Hindlimb muscle (tissue), 1 donor: ENCODE measurements around the gene IL17REL. TPM values are rescaled to one million over a fixed set of nuclear protein-coding genes. Genes with fewer than 3 reads are reported as not detected.

Experiments used
- DNase-seq: peaks from one replicate; pipeline ENCODE4 v3.0.0-alpha.2; 2013
- polyA plus RNA-seq: library from polyadenylated mRNA; unstranded; fragments of 120-200 nt; gene quantifications from one replicate; pipeline ENCODE4 v1.2.1, GENCODE V29; 2013; ENCODE audit not compliant: insufficient read length

IL17REL gene
- polyA plus RNA-seq, 1 donor: not detected

DNA sequence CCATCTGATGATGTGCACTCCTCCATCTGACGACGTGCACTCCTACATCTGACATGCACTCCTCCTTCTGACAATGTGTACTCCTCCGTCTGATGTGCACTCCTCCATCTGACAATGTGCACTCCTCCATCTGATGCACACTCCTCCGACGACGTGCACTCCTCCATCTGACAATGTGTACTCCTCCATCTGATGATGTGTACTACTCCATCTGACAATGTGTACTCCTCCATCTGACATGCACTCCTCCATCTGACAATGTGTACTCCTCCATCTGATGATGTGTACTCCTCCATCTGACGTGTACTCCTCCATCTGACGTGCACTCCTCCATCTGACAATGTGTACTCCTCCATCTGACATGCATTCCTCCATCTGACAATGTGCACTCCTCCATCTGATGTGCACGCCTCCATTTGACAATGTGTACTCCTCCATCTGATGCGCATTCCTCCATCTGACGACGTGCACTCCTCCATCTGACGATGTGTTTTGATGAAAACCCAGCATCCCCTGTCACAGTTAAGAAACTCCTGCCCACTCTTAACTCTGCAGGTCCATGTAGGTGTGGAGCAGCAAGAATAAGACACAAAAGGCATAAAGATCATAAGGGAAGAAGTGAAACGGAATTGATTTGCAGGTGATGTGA lies 9.7 kb upstream of the IL17REL start:
- DNase-seq: no peak

- no peak for DNase-seq
These were observed 8.0 kb upstream of the IL17REL start for GRCh38 chr22:50020606-50021005.

DNA sequence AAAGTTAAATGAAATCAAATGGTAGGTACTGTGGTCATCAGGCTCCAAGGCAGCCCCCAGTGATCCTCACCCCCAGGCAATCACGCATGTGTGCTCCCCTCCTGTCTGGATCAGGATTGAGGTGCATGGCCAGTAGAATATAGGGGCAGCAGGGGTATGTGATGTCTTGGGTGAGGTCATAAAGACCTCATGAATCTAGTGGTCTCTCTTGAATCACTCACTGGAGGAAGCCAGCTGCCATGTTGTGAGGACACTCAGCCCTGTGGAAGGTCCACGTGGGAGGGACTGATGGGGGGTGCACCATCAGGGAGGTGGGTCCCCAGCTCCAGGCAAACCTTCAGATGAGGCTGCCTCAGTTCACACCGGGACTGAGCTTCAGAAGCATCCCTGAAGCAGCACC lies 6.8 kb upstream of the IL17REL start:
- DNase-seq: no peak

- DNase-seq: no peak
These were observed 6.2 kb upstream of the IL17REL start for GRCh38 chr22:50018608-50019285.

DNA sequence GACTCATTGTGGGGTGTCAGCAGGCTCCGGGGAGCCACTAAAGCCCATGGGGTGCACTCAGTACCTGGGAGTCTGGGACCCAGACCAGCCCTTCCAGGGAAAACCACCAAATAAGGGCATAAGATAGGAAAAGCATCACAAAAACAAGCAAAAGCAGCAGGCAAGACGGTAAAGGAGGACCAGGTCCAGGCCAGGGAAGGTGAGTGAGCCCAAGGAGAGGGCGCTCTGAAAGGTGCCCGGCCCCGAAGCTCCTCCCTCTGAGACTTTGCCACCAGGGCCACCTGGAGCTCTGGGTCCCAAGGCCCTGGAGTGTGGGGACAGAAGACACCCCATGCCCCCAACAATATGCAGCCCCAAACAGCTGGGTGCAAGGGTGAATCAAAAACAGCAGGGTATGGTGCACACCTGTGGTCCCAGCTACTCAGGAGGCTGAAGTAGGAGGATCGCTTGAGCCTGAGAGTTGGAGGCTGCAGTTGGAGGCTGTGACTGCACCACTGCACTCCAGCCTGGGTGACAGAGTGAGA lies 5.2 kb upstream of the IL17REL start:
- DNase-seq: no peak

DNA sequence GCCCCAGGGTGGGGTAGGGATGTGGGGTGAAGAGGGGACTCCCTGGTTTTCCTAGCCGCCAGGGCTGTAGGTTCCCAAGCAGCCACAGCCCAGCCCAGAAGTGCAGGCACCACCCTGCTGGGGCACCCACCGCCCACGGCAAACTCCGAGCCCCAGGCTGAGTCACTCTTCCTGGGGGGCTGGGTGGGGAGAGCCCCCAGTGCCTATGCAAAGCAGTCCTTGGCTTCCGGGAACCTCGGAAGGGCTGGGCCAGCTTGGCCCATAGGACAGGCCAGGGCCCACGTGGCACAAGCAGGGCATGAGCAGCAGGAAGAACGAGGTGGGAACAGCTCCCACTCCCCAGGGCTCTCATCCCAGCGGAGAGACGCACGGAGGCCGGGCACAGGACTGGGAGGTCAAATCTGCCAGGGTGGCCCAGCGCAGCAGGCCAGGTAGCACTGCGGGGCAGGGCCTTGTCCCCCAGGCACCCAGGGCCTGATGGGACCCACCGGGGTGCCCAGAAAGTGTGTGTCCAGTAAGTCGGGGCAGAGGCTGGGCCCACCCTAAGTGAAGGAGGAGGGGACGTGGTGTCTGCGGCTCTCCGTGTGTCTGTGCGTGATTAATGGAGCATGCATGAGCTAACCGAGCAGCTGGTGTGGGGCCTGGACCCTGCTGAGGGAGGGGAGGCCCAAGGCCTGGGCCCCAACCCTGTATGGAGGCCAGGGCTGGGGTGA lies 4.6 kb upstream of the IL17REL start:
- DNase-seq: no peak

GRCh38 chr22:50016308-50016987 lies 3.9 kb upstream of the IL17REL start:
- DNase-seq: no peak

DNA sequence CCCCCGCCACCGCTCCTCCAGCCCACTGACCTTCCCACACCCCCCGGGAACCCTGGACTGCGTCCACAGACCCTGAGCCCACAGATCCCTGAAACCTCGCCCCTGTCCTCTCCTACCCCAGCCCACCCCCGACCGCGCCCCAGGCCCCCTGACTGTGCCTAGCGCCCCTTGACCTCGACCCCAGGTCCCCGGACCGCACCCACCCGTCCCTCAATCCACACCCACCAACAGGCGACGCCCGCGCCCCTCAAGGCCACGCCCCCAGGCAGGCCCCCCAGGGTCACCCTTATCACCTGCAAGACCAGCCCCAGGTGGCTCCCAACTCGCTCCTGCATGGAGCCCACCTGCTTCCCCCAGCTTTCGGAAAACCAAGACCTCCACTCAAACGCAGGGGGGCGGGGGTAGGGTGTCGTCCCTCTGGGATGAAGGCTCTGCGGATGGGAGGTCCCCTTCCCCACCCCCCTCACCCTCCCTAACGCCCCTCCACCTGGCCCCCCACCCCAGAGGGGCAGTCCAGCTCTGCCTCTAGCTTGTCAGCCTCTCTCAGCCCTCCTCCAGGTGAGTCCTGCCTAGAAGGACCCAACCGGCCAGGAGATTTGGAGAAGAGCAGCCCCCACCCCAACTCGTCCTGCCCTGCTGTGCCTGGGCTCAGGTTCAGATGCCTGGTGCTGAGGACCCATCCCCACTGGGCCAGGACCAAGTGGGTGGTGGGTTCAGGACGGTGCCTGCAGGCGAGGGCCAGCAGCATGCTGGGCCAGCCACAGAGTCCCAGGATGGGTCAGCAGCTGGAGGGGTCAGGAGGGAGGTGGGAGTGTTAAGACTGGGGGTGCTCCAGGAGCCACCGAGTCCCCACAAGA lies 3.1 kb upstream of the IL17REL start:
- no peak for DNase-seq

DNA sequence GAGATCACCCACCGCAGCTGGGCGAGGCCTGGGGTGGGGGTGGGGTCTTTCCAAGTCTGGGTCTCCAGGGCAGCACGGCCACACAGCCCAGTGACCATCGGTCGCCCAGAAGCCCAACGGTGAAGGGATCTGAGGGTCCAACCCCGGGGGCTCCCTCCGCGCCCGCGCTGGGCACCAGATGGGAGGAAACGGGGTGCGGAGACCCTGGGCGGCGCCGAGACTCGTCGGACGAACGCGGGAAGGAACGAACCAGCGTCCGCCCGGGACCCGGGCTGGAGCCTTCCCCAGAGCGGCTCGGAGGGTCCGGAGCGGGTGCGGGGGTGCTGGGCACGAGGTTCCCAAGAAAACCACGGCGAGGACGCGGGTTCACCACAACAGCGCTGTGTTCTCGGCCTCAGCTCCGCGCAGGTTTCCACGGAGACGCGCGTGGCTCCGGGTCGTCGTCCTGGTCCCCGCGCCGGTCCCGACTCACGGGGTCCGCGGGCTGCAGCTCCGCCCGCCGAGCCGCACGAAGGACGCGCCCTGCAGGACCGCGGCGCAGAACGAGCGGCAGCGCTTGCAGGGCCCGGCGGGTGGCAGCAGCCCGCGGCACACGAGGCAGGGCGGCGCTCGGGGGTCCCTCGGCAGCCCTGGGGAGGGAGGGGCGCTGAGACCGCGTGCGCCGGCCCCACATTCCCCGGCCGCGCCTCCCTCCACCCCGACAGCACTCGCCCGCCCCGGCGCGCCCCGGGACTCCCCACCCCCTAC lies 2.3 kb upstream of the IL17REL start:
- no peak for DNase-seq

GRCh38 chr22:50014053-50014501 lies 1.5 kb upstream of the IL17REL start:
- DNase-seq: no peak

DNA sequence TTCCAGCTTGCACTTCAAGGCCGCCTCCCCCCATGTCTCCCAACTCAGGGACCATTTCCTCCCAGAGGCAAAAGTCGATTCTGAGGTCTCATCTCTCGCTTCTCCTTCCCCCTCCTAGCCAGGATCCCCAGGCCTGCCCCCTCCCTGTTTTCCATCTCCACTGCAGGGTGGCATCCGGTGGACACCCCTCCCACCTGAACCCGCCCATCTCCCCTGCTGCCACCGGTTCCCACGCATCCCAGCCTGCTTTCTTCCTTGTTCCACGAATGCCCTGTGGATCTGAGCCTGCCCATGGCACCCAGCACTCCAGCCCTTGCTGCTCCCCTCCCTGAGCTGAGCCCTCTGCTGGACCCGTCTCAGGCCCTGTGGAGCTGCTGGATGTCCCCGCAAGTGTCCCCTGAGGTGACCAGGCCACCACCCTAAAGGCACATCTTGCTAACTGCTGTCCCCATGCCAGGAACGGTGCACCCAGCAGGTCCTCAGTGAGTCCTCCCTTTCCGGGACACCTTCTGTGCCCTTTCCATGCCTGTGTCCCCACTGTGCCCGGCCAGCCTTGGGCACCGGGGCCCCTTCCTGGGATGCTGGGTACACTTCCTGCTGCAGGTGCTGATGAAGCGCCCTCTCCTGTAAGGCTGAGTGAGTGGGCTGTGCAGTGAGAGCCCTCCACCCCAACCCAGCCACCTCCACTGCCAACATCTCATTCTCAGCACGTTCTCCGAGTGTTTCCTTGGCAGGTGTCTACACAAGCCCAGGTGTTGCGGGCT lies 936 bp downstream of the IL17REL start:
- DNase-seq: no peak

DNA sequence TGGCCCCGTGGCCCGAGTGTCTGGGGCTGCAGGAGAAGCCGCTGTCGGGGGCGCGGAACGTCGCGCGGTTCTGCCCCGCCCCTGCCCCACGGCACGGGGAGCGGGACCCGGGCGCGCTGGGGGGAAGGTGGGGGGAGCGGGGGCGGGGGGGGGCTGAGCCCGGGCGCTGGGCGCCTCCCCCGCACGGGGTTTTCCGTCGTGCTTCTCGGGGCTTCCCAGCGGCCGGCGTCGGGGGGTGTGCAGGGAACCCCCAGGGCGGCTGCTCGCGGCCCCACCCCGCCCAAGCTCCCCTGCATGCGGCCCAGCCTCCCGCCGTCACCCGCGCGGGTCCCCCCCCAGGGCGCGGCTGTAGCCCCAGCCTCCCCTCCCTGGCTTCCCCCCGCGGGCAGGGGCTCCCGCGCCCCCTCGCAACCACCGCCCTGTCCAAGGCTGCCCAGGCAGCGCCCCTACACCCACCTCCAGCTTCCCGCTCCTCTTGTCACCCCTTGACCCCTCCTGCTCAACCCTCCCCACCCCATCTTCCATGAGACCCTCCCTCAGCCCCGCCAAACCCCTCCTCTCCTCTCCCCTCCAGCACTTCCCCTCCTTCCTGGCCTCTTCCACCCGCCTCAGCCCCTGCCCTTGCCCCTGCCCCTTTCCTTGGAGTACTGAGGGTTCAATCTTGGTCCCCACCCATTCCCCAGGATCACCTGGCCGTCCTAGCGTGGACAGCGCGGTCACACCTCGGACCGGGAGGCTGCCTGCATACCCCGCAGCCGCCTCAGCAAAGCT lies 1.7 kb downstream of the IL17REL start:
- DNase-seq: no peak

GRCh38 chr22:50009765-50010675 lies 2.5 kb downstream of the IL17REL start:
- DNase-seq: no peak

- DNase-seq: no peak
These were observed 3.3 kb downstream of the IL17REL start for GRCh38 chr22:50009251-50009650.

GRCh38 chr22:50008151-50009040 lies 4.2 kb downstream of the IL17REL start:
- DNase-seq: no peak

- no peak for DNase-seq
These were observed 5.5 kb downstream of the IL17REL start for GRCh38 chr22:50007057-50007511.

DNA sequence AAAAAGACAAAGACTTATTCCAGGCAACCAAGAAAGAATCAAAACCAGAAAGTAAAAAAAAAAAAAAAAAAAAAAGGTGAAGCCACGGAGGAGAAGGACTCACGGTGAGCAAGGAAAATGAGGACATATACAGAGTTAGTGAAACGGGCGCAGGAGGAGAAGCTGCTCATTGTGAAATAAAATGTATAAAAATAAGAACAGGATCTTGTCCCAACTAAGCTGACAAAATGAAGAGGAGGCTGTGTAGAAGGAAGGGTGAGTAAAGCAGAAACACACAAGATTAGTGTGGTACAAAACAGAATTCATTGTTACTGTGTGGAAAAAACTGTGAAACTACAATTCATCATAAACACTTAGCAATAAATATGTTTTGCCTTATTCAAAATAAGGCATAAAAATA lies 7.6 kb downstream of the IL17REL start:
- no peak for DNase-seq
